Suprapubic skin (tissue), 3 donors: Measurements from ENCODE around the gene AASDH.

ENCODE experiments used
- EP300 ChIP-seq: sonication (generic); formaldehyde crosslinking; IDR thresholded peaks from one replicate; pipeline ENCODE4 v1.6.1; 2017; ENCODE audit warnings: antibody characterized with exemption
- POLR2A ChIP-seq, 2 donors: fragments of 450-650 bp; IDR thresholded peaks; one replicate each; pipeline ENCODE4 v1.6.1; 2017; ENCODE audit warnings: antibody characterized with exemption in 2 of 2, mild to moderate bottlenecking in 2 of 2, moderate library complexity in 2 of 2
- TF ChIP-seq, protein P1 (sequence below), 2 donors: fragments of 200-600 bp in 1 of 2; fragments of 450-650 bp in 1 of 2; sonication (generic) in 1 of 2; IDR thresholded peaks; one replicate each; pipeline ENCODE4 v1.5.1; 2016 to 2019; ENCODE audit warnings: antibody characterized with exemption in 2 of 2, mild to moderate bottlenecking in 1 of 2, moderate library complexity in 1 of 2

DNA sequence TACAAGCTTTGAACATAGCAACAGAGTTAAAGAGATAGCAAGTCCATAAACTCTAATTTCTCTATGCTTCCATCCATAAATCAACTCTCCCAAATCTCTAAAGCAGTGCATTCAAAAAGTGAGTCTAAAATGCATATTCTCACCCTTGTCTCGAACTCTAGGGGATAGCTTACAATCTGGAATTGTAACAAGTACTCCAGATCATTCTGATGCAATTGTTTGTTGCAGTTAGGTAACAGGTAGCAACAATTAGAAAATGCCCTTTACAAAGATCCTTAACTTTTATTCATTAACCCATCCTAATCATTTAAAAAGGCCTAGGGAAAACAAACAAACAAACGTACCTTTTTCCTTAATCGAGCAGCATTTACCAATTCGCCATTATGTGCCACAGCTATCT lies 18.9 kb upstream of the AASDH start:
- TF ChIP-seq, protein P1, sequence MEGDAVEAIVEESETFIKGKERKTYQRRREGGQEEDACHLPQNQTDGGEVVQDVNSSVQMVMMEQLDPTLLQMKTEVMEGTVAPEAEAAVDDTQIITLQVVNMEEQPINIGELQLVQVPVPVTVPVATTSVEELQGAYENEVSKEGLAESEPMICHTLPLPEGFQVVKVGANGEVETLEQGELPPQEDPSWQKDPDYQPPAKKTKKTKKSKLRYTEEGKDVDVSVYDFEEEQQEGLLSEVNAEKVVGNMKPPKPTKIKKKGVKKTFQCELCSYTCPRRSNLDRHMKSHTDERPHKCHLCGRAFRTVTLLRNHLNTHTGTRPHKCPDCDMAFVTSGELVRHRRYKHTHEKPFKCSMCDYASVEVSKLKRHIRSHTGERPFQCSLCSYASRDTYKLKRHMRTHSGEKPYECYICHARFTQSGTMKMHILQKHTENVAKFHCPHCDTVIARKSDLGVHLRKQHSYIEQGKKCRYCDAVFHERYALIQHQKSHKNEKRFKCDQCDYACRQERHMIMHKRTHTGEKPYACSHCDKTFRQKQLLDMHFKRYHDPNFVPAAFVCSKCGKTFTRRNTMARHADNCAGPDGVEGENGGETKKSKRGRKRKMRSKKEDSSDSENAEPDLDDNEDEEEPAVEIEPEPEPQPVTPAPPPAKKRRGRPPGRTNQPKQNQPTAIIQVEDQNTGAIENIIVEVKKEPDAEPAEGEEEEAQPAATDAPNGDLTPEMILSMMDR (IDR thresholded peaks at IDR 0.05), result no peak
- TF ChIP-seq EP300 (no peak), POLR2A (IDR thresholded peaks at IDR 0.05) (no peak)
